ENCODE measurements around the gene MRPL12.

- TF ChIP-seq CTCF (IDR thresholded peaks at IDR 0.05; ENCODE audit: low read depth, low read length, missing input control) (no peak), SP1 (IDR thresholded peaks at IDR 0.05) (no peak), REST (IDR thresholded peaks at IDR 0.05) (no peak), ATF3 (IDR thresholded peaks at IDR 0.05) (no peak), FOXA1 (IDR thresholded peaks at IDR 0.05) (no peak), EGR1 (IDR thresholded peaks at IDR 0.05; ENCODE audit: low read depth in 2 of 2) (no peak), JUND (IDR thresholded peaks at IDR 0.05) (no peak), YY1 (IDR thresholded peaks at IDR 0.05) (no peak)
- TF ChIP-seq, protein P1, sequence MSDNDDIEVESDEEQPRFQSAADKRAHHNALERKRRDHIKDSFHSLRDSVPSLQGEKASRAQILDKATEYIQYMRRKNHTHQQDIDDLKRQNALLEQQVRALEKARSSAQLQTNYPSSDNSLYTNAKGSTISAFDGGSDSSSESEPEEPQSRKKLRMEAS (IDR thresholded peaks at IDR 0.05): no peak
- TF ChIP-seq, protein P2, sequence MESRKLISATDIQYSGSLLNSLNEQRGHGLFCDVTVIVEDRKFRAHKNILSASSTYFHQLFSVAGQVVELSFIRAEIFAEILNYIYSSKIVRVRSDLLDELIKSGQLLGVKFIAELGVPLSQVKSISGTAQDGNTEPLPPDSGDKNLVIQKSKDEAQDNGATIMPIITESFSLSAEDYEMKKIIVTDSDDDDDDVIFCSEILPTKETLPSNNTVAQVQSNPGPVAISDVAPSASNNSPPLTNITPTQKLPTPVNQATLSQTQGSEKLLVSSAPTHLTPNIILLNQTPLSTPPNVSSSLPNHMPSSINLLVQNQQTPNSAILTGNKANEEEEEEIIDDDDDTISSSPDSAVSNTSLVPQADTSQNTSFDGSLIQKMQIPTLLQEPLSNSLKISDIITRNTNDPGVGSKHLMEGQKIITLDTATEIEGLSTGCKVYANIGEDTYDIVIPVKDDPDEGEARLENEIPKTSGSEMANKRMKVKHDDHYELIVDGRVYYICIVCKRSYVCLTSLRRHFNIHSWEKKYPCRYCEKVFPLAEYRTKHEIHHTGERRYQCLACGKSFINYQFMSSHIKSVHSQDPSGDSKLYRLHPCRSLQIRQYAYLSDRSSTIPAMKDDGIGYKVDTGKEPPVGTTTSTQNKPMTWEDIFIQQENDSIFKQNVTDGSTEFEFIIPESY (IDR thresholded peaks at IDR 0.05): no peak
Measured at GRCh38 chr17:81688616-81689015, 14.6 kb upstream of the MRPL12 start.

All from liver (tissue), 3 donors.